Stimulated activated CD8-positive, alpha-beta memory T cell treated with anti-CD3 and anti-CD28 coated beads, Interleukin-7, amount 100 ng/mL, for 4 hours (primary cell): ENCODE results near the gene IL1RAPL2.
"Not testable (repeated sequence)": the region's sequence is repeated elsewhere in the genome, so short reads cannot be mapped to it uniquely, and the experiment has no call there.

ENCODE experiments used
- DNase-seq, 2 donors: peaks; one replicate each; pipeline ENCODE4 v3.0.0-alpha.2; 2020; ENCODE audit warnings: low read depth in 2 of 2

IL1RAPL2 gene

GRCh38 chrX:104670051-104670450, 104.1 kb downstream of the IL1RAPL2 start:
- DNase-seq: no peak

- DNase-seq: not testable (repeated sequence)
These were observed 111.5 kb downstream of the IL1RAPL2 start for GRCh38 chrX:104677517-104677916.

GRCh38 chrX:104679175-104679574, 113.2 kb downstream of the IL1RAPL2 start:
- DNase-seq: no peak

- DNase-seq: no peak
These were observed 115.2 kb downstream of the IL1RAPL2 start for GRCh38 chrX:104681214-104681613.

- DNase-seq: no peak
These were observed 118.1 kb downstream of the IL1RAPL2 start for GRCh38 chrX:104684077-104684476.

- DNase-seq: no peak
These were observed 129.6 kb downstream of the IL1RAPL2 start for GRCh38 chrX:104695593-104695992.

- no peak for DNase-seq
These were observed 130.7 kb downstream of the IL1RAPL2 start for GRCh38 chrX:104696667-104697066.

- no peak for DNase-seq
These were observed 131.3 kb downstream of the IL1RAPL2 start for GRCh38 chrX:104697294-104697693.

- no peak for DNase-seq
These were observed 141.0 kb downstream of the IL1RAPL2 start for GRCh38 chrX:104707042-104707441.

GRCh38 chrX:104707572-104707971, 141.6 kb downstream of the IL1RAPL2 start:
- no peak for DNase-seq

- no peak for DNase-seq
These were observed 146.5 kb downstream of the IL1RAPL2 start for GRCh38 chrX:104712515-104712914.

GRCh38 chrX:104721854-104722253, 155.9 kb downstream of the IL1RAPL2 start:
- DNase-seq: no peak

GRCh38 chrX:104728456-104728855, 162.5 kb downstream of the IL1RAPL2 start:
- DNase-seq: no peak

- DNase-seq: no peak
These were observed 176.4 kb downstream of the IL1RAPL2 start for GRCh38 chrX:104742355-104742754.

- DNase-seq: no peak
These were observed 179.2 kb downstream of the IL1RAPL2 start for GRCh38 chrX:104745152-104745551.

GRCh38 chrX:104749951-104750610, 184.1 kb downstream of the IL1RAPL2 start:
- DNase-seq: no peak

GRCh38 chrX:104762641-104763040, 196.6 kb downstream of the IL1RAPL2 start:
- no peak for DNase-seq

- DNase-seq: no peak
These were observed 223.8 kb downstream of the IL1RAPL2 start for GRCh38 chrX:104789784-104790183.

GRCh38 chrX:104795804-104796203, 229.8 kb downstream of the IL1RAPL2 start:
- no peak for DNase-seq

- DNase-seq: no peak
These were observed 237.2 kb downstream of the IL1RAPL2 start for GRCh38 chrX:104803219-104803618.

- DNase-seq: no peak
These were observed 240.3 kb downstream of the IL1RAPL2 start for GRCh38 chrX:104806346-104806745.

GRCh38 chrX:104833401-104833800, 267.4 kb downstream of the IL1RAPL2 start:
- DNase-seq: no peak

GRCh38 chrX:104842646-104843045, 276.6 kb downstream of the IL1RAPL2 start:
- DNase-seq: no peak

- no peak for DNase-seq
These were observed 286.2 kb downstream of the IL1RAPL2 start for GRCh38 chrX:104852241-104852640.
